BLaER1 treated with 17β-estradiol and CSF1 and Interleukin-3, amounts not matched to agents 10 nM and 100 nM (cell line): Measurements from ENCODE around the gene OR52W1.
A peak's percentile ranks its signal among the peaks of the same experiment; 100 is the strongest.
"Not testable (repeated sequence)": the region's sequence is repeated elsewhere in the genome, so short reads cannot be mapped to it uniquely, and the experiment has no call there.

Experiments
- H3K27ac ChIP-seq, 11 experiments: shearing (Covaris generic); formaldehyde crosslinking; 2 replicates each; pipeline ENCODE4 v1.8.1; 2022
- H3K27me3 ChIP-seq, 11 experiments: shearing (Covaris generic); formaldehyde crosslinking; 2 replicates each; pipeline ENCODE4 v1.8.1; 2022
- H3K36me3 ChIP-seq, 11 experiments: shearing (Covaris generic); formaldehyde crosslinking; 2 replicates each; pipeline ENCODE4 v1.8.1; 2022
- H3K4me1 ChIP-seq, 10 experiments: shearing (Covaris generic); formaldehyde crosslinking; 2 replicates each; pipeline ENCODE4 v1.8.1; 2022
- H3K4me2 ChIP-seq, 11 experiments: shearing (Covaris generic); formaldehyde crosslinking; 2 replicates each; pipeline ENCODE4 v1.8.1; 2022
- H3K4me3 ChIP-seq, 10 experiments: shearing (Covaris generic); formaldehyde crosslinking; 2 replicates each; pipeline ENCODE4 v1.8.1; 2022
- H3K9ac ChIP-seq, 11 experiments: shearing (Covaris generic); formaldehyde crosslinking; 2 replicates each; pipeline ENCODE4 v1.8.1; 2022
- H3K9me3 ChIP-seq, 11 experiments: shearing (Covaris generic); formaldehyde crosslinking; replicated peaks in 1 of 11; 2 replicates each; pipeline ENCODE4 v1.8.1; 2022
- H4K20me1 ChIP-seq, 11 experiments: shearing (Covaris generic); formaldehyde crosslinking; 2 replicates each; pipeline ENCODE4 v1.8.1; 2022
- Cebpa-rat ChIP-seq, 11 experiments: shearing (Covaris generic); IDR thresholded peaks; 2 replicates each; pipeline ENCODE4 v1.8.1; 2022

Gene OR52W1

DNA sequence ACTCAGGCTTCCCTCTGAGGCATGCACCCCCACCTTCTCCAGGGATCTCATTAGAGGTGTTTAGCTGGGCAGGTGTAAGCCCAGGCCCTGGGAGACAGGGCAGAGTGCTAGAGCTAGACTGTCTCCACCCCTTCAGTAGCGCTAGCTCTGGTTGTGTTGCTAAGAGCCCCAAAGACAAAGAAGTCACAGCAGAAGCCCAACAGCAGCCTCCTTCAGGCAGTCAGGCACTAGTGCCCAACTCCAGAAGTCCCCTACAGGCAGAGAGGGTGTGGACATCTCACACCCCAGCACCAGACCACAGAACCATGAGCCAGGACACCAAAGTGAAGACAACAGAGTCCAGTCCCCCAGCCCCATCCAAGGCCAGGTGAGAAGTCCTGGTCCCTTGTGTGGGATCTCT is 39.9 kb downstream of the OR52W1 start, which contains the start of gene CNGA4:
CNGA4 (plus strand) TSS at position 188 of the 400 bp plus-strand sequence; CDS start at position 306, 118 bp downstream.
- H3K27ac ChIP-seq: no peak within 1 kb of the TSS
- peak within 1 kb of the TSS in 2 of 11 experiments; percentile 68 to 78; a peak in 3 of 22 replicates for H3K4me2 ChIP-seq

DNA sequence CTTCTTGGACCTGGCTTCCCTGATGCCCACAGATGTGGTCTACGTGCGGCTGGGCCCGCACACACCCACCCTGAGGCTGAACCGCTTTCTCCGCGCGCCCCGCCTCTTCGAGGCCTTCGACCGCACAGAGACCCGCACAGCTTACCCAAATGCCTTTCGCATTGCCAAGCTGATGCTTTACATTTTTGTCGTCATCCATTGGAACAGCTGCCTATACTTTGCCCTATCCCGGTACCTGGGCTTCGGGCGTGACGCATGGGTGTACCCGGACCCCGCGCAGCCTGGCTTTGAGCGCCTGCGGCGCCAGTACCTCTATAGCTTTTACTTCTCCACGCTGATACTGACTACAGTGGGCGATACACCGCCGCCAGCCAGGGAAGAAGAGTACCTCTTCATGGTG is 41.1 kb downstream of the OR52W1 start:
- no peaks in the 10 kb centered on the region for H3K36me3 ChIP-seq
- peaks cover 4 to 38% (median 15%) of the 10 kb centered on the region in 10 experiments; a peak in 16 of 20 replicates for H3K4me1 ChIP-seq
- H3K4me2 ChIP-seq: peak overlapping the region in 6 of 11 experiments; percentile 39 to 78 (median 60); a peak in 10 of 22 replicates
- no peak overlapping the region for H3K4me3 ChIP-seq
- H3K27ac ChIP-seq: no peak overlapping the region; a peak in 1 of 22 replicates
- H3K9ac ChIP-seq: no peak overlapping the region
- H3K9me3 ChIP-seq: peaks cover 0 to 14% (median 10%) of the 10 kb centered on the region in 11 experiments; a peak in 9 of 22 replicates
- no peaks in the 10 kb centered on the region for H3K27me3 ChIP-seq
- no peaks in the 10 kb centered on the region for H4K20me1 ChIP-seq
- no peak for TF ChIP-seq Cebpa-rat (IDR thresholded peaks at IDR 0.05)

More for the DNA sequence above, 39.9 kb downstream of the OR52W1 start, which contains the start of gene CNGA4:
- TF ChIP-seq Cebpa-rat (IDR thresholded peaks at IDR 0.05): no peak
- Histone ChIP-seq H3K9me3 (peaks cover 0 to 14% (median 10%) of the 10 kb centered on the region in 11 experiments; a peak in 9 of 22 replicates), H4K20me1 (peaks cover 0 to 4% (median 0%) of the 10 kb centered on the region in 11 experiments; a peak in 2 of 22 replicates), H3K4me3 (no peak within 1 kb of the TSS), H3K4me1 (peaks cover 6 to 39% (median 17%) of the 10 kb centered on the region in 10 experiments), H3K27me3 (no peaks in the 10 kb centered on the region), H3K9ac (no peak within 1 kb of the TSS), H3K36me3 (no peaks in the 10 kb centered on the region)

DNA sequence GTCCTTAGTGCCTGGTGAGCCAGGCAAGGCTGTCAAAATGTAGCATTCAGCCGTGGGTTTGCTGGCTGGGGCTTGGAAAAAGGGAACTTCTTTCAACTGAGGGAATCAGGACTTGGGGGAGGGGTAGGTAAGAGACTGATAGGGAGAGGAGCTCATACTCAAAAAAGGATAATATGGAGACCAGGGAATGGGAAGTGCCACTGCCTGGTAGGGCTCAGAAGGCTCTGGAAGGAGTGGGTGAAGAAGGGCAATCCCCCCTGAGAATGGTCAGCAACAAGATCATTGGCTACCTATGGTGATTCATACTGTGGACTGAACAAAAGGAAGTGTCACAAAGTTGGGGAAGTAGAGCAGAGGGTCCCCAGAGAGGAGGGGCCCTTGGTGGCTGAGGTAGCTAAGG is 41.8 kb downstream of the OR52W1 start:
- Histone ChIP-seq H3K4me3 (no peak overlapping the region), H3K27ac (no peak overlapping the region; a peak in 1 of 22 replicates), H3K36me3 (no peaks in the 10 kb centered on the region), H4K20me1 (no peaks in the 10 kb centered on the region), H3K4me1 (peaks cover 0 to 33% (median 9%) of the 10 kb centered on the region in 10 experiments; a peak in 12 of 20 replicates), H3K4me2 (peak overlapping the region in 7 of 11 experiments; percentile 39 to 78 (median 58); a peak in 12 of 22 replicates), H3K9me3 (peaks cover 0 to 14% (median 10%) of the 10 kb centered on the region in 11 experiments; a peak in 9 of 22 replicates), H3K27me3 (no peaks in the 10 kb centered on the region), H3K9ac (no peak overlapping the region)
- no peak for TF ChIP-seq Cebpa-rat (IDR thresholded peaks at IDR 0.05)

DNA sequence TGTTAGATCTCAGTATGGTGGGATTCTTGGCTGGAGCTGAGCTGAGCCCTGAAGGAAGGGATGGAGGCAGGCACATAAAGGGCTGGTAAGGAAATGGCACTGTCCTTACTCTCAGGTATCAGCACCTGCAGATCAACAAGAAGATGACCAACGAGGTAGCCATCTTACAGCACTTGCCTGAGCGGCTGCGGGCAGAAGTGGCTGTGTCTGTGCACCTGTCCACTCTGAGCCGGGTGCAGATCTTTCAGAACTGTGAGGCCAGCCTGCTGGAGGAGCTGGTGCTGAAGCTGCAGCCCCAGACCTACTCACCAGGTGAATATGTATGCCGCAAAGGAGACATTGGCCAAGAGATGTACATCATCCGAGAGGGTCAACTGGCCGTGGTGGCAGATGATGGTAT is 42.3 kb downstream of the OR52W1 start:
- no peaks in the 10 kb centered on the region for H3K36me3 ChIP-seq
- H3K27me3 ChIP-seq: no peaks in the 10 kb centered on the region
- H3K4me3 ChIP-seq: no peak overlapping the region
- no peak overlapping the region for H3K27ac ChIP-seq
- TF ChIP-seq Cebpa-rat (IDR thresholded peaks at IDR 0.05): no peak
- H3K4me2 ChIP-seq: peak overlapping the region in 4 of 11 experiments; percentile 54 to 78 (median 63); a peak in 6 of 22 replicates
- no peaks in the 10 kb centered on the region for H4K20me1 ChIP-seq
- H3K4me1 ChIP-seq: peaks cover 0 to 33% (median 9%) of the 10 kb centered on the region in 10 experiments; a peak in 12 of 20 replicates
- H3K9me3 ChIP-seq: peaks cover 0 to 14% (median 10%) of the 10 kb centered on the region in 11 experiments; a peak in 9 of 22 replicates
- no peak overlapping the region for H3K9ac ChIP-seq

DNA sequence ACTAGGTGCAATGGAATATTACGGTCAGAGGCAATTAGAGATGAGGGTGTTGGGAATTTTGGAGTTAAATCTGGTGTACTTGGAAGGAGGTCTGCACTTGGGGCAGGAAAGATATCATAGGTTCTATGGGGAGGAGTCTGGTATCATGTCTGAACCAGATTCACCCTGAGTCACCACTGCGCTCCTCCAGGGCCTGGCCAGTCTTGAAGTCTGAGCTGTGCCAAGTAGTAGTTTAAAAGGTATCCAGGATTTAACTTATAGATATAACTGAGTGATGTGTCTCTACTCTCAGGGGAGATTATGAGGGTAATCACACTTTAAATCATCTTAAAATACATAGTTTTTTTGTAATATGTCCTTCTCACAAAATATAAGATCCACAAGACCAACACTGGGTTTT is 46.5 kb downstream of the OR52W1 start:
- no peak overlapping the region for H3K4me2 ChIP-seq
- peaks cover 0 to 7% (median under 1%) of the 10 kb centered on the region in 11 experiments; a peak in 9 of 22 replicates for H3K9me3 ChIP-seq
- no peak overlapping the region for H3K9ac ChIP-seq
- TF ChIP-seq Cebpa-rat (IDR thresholded peaks at IDR 0.05): no peak
- no peak overlapping the region for H3K27ac ChIP-seq
- peaks cover 0 to 7% (median 6%) of the 10 kb centered on the region in 10 experiments; a peak in 12 of 20 replicates for H3K4me1 ChIP-seq
- no peaks in the 10 kb centered on the region for H3K27me3 ChIP-seq
- H3K4me3 ChIP-seq: no peak overlapping the region
- no peaks in the 10 kb centered on the region for H3K36me3 ChIP-seq
- no peaks in the 10 kb centered on the region for H4K20me1 ChIP-seq

DNA sequence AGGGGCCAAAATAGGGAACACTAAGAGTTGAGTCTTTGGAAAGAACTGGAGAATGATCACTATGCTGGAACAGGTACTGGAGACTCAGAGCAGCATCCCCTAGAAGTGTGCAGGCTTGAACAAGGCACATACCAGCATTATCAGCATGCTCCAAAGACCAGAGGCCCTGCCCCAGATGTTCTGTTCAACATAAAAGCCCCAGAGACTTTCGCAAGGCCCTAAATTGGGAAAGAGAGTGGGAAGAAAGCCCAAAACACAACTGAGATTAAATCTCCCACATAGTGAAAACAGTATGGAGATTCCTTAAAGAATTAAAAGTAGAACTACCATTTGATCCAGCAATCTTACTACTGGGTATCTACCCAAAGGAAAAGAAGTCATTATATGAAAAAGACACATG is 49.2 kb downstream of the OR52W1 start:
- no peak overlapping the region for H3K4me3 ChIP-seq
- no peak overlapping the region for H3K9ac ChIP-seq
- H3K27ac ChIP-seq: no peak overlapping the region
- no peaks in the 10 kb centered on the region for H3K27me3 ChIP-seq
- H3K4me1 ChIP-seq: no peaks in the 10 kb centered on the region
- peaks cover 0 to 7% (median 0%) of the 10 kb centered on the region in 11 experiments; a peak in 2 of 22 replicates for H3K9me3 ChIP-seq
- no peaks in the 10 kb centered on the region for H3K36me3 ChIP-seq
- TF ChIP-seq Cebpa-rat (IDR thresholded peaks at IDR 0.05): no peak
- H4K20me1 ChIP-seq: no peaks in the 10 kb centered on the region
- H3K4me2 ChIP-seq: no peak overlapping the region

DNA sequence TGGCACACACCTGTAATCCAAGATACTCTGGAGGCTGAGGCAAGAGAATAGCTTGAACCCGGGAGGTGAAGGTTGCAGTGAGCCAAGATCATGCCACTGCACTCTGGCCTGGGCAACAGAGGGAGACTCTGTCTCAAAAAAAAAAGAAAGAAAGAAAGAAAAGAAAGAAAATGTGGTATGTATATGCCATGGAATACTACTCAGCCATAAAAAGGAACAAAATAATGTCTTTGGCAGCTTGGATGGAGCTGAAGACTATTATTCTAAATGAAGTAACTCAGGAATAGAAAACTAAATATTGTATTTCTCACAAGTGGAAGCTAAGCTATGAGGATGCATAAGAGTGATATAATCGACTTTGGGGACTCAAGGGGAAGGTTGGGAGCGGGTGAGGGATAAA is 49.9 kb downstream of the OR52W1 start:
- H4K20me1 ChIP-seq, H3K36me3 ChIP-seq, H3K9me3 ChIP-seq, H3K4me2 ChIP-seq, H3K4me3 ChIP-seq, H3K27ac ChIP-seq, H3K9ac ChIP-seq, H3K4me1 ChIP-seq, H3K27me3 ChIP-seq: not testable (repeated sequence)
